ENCODE measurements around the gene SLC24A3. TPM values are rescaled to one million over a fixed set of nuclear protein-coding genes. Genes with fewer than 3 reads are reported as not detected.
A peak's percentile ranks its signal among the peaks of the same experiment; 100 is the strongest.

The SLC24A3 gene
- total and polyA plus RNA-seq, 12 donors: 0.21 to 2.6 (median 0.84) TPM

GRCh38 chr20:19253916-19254820, 41.7 kb downstream of the SLC24A3 start:
- peak in 5 of 8 donors; percentile 36 to 66 (median 54) for ATAC-seq
- H3K27ac ChIP-seq: no peak overlapping the region

GRCh38 chr20:19254956-19255355, 42.5 kb downstream of the SLC24A3 start:
- 60 to 66% methylated on average over 4 of the region's 4 CpGs for WGBS, 2 donors
- no peak for ATAC-seq
- DNase-seq: no peak
- H3K4me1 ChIP-seq: peaks cover 0 to 45% (median 0%) of the 10 kb centered on the region in 9 donors
- peaks cover 0 to 6% (median 0%) of the 10 kb centered on the region in 7 donors for H3K27me3 ChIP-seq
- intact Hi-C loops (cut with DNase I): loop anchor here in 1 of 10 donors (10.0 kb wide), 1 partner anchor 60 kb away; no protein-coding TSS in a partner anchor
- H3K36me3 ChIP-seq: no peaks in the 10 kb centered on the region
- H3K27ac ChIP-seq: no peak overlapping the region
- no peak for TF ChIP-seq CTCF (IDR thresholded peaks at IDR 0.05)
- H3K4me3 ChIP-seq: no peak overlapping the region
- H3K9me3 ChIP-seq: no peaks in the 10 kb centered on the region

More at GRCh38 chr20:19253916-19254820, 41.7 kb downstream of the SLC24A3 start:
- Histone ChIP-seq H3K27me3 (peaks cover 0 to 6% (median 0%) of the 10 kb centered on the region in 7 donors), H3K4me1 (peaks cover 0 to 53% (median 0%) of the 10 kb centered on the region in 9 donors), H3K4me3 (no peak overlapping the region), H3K36me3 (no peaks in the 10 kb centered on the region), H3K9me3 (no peaks in the 10 kb centered on the region)
- WGBS, 2 donors: 69 to 70% methylated on average over 13 of the region's 13 CpGs
- intact Hi-C loops (cut with DNase I): loop anchor here in 1 of 10 donors (10.0 kb wide), 1 partner anchor 61 kb away; no protein-coding TSS in a partner anchor
- DNase-seq: no peak
- no peak for TF ChIP-seq CTCF (IDR thresholded peaks at IDR 0.05)

- no peak for ATAC-seq
- Histone ChIP-seq H3K9me3 (no peaks in the 10 kb centered on the region), H3K36me3 (no peaks in the 10 kb centered on the region), H3K27ac (no peak overlapping the region), H3K4me1 (peaks cover 0 to 53% (median 0%) of the 10 kb centered on the region in 9 donors), H3K4me3 (no peak overlapping the region), H3K27me3 (peaks cover 0 to 4% (median 0%) of the 10 kb centered on the region in 7 donors)
- no peak for DNase-seq
- intact Hi-C loops (cut with DNase I): loop anchor here in 1 of 10 donors (10.0 kb wide), 1 partner anchor 59 kb away; no protein-coding TSS in a partner anchor
- no peak for TF ChIP-seq CTCF (IDR thresholded peaks at IDR 0.05)
- WGBS, 2 donors: 83 to 88% methylated on average over 2 of the region's 2 CpGs
Measured at GRCh38 chr20:19256085-19256484, 43.6 kb downstream of the SLC24A3 start.

- DNase-seq: no peak
- intact Hi-C loops (cut with DNase I): loop anchor here in 1 of 10 donors (10.0 kb wide), 1 partner anchor 58 kb away; no protein-coding TSS in a partner anchor
- H3K4me1 ChIP-seq: peaks cover 0 to 46% (median 0%) of the 10 kb centered on the region in 9 donors
- H3K36me3 ChIP-seq: no peaks in the 10 kb centered on the region
- no peak overlapping the region for H3K4me3 ChIP-seq
- WGBS, 2 donors: 75 to 80% methylated on average over 11 of the region's 11 CpGs
- no peaks in the 10 kb centered on the region for H3K9me3 ChIP-seq
- no peak overlapping the region for H3K27ac ChIP-seq
- TF ChIP-seq CTCF (IDR thresholded peaks at IDR 0.05): no peak
- peak in 1 of 8 donors; percentile 44 for ATAC-seq
- peaks cover 0 to 4% (median 0%) of the 10 kb centered on the region in 7 donors for H3K27me3 ChIP-seq
Measured at GRCh38 chr20:19256906-19257595, 44.6 kb downstream of the SLC24A3 start.
